Activated CD4-positive, alpha-beta T cell treated with anti-CD3 and anti-CD28 coated beads, Interleukin-2, Interleukin-4, amounts not matched to agents 100 ng/mL and 50 ng/mL, durations not matched to agents 16 hours and 8 hours (primary cell): Measurements from ENCODE around the gene DCAF6.
"Not testable (repeated sequence)": the region's sequence is repeated elsewhere in the genome, so short reads cannot be mapped to it uniquely, and the experiment has no call there.

Source experiments
- DNase-seq: peaks from one replicate; pipeline ENCODE4 v3.0.0-alpha.2; 2020; ENCODE audit warnings: low spot score

Gene DCAF6

DNA sequence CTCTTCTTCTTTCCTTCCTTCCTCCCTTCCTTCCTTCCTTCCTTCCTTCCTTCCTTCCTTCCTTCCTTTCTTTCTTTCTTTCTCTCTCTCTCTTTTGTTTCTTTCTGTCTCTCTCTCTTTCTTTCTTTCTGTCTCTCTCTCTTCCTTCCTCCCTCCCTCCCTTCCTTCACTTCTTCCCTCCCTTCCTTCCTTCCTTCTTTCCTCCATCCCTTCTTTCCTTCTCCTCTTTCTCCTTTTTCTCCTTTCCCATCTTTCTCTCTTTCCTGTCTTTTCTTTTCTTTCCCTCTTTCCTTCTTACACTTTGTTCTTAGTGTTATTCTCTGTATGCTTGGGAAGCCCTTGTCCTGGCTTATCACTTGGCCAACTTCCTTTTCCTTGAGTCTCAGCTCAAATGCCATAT, 72.8 kb downstream of the DCAF6 start:
- DNase-seq, result no peak

DNA sequence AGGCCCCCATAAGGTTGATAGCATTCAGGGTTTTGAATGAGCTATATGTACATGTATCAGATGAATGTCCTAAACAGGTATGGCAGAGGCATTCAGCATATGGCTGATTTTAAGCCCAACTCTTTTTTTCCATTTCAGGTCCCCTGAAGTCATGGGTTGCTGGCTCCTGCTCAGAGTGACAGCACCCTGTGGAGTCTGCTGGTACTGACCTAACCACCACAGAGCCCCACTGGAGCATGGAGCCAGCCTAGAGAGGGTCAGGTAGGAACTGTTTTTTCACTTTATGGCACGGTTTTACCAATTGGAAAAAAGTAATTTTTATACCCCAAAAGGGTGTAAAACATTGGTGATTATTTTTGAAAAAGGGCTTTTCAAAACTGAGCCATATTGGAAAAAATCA, 82.9 kb downstream of the DCAF6 start:
- DNase-seq, result no peak

DNA sequence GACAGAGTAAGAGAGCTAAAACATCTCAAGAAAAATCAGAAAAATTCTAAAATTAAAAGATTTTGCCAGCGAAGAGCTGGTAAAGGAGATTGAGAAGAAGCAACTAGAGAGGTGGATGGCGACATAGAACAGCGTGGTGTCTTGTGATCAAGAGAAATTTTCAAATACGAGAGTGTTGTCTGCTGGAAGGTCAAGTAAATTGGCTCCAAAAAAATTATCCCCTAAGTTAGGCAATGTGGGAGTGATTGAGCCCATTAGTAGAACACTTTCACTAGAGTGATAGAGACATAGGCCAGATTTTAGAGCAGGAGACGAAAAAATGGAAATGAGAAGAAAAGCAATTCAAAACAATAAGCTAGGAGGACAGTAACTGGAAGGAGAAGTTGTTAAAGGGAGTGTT, 94.7 kb downstream of the DCAF6 start:
- no peak for DNase-seq

DNA sequence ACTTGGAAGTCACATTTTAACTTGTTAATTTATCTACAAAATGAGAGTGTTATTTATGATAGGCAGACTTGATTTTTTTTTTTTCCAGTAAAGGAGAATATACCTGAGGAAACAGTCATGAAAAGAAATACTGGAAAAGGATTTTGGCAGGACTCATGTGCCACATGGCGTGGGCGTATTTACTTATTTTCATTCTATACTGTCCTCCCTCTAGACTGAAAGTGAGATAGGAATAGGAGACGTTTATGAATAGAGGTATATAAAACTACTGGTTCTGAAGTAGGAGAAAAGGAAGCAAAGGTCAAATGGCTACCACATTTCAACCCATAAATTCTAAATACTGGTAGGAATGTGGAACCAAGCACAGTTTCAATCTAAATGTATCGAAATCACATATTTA, 95.1 kb downstream of the DCAF6 start:
- DNase-seq, result no peak

DNA sequence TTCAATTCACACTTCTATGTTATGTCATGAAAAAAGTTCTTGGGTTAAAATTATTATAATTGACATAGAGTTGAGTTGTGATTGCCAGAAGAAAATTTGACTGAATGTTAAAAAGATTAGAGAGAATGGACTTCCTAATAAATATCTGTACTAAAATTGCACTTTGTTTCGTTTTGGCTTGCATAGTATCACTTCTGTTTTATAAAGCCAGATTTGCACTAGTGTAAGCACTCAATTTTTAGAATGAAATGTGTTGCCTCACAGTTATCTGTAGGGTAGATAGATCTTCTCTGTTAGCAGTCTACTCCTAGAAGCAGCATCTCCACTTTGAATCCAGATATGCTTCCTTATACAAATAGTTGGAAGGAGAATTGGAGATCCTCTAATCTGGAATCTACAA, 95.5 kb downstream of the DCAF6 start:
- no peak for DNase-seq

DNA sequence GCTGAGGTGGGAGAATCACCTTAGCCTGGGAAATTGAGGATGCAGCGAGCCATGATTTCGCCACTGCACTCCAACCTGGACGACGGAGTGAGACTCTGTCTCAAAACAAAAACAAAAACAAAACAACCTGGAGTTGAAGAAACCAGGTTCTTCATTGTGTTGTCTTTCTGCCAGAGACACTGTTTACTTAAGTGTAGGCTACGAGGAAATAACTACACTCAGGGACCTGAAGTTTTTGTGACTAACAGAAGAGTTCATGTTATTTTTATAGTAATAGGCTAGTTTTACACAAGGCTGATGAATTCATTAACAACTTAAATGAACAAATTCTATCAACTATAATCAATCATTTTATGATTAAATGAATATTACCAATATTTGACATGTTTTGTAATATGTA, 98.9 kb downstream of the DCAF6 start:
- DNase-seq, result no peak

DNA sequence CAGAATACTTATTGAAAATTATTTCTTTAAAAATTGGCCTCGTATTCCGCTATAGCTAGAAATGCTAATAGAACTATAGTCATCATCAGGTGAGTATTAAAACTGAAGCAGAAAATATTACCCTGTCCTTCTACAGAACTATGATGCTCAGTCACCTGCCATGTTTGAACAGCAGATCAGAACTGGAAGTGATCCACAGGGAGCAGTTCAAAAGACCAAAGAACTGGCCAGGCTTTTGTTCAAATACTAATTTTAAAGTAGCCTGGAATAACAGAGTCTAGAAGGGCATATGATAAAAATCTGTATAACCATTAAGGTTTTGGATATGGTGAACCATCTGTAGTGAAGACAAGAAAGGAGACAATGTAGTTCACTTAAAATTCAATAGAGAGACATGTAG, 105.9 kb downstream of the DCAF6 start:
- DNase-seq, result no peak

DNA sequence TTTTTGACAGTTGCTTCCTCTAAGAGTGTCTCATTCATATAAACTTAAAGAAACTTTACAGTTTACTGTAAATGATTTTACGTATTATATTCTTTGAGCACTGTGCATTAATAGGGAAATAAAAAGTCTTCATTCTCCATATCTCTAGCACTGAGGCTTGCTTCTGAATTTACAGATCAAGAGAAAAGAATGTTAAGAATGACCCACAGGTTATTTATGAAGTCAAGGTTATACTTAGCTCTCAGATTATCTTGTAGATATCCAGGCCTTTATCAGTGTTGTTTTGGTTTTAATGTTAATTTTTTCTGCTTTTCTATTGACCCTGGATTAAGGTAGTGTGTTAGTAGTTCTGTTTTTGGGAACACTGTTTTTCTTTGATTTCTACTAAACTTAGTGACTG, 108.8 kb downstream of the DCAF6 start:
- DNase-seq, result no peak

DNA sequence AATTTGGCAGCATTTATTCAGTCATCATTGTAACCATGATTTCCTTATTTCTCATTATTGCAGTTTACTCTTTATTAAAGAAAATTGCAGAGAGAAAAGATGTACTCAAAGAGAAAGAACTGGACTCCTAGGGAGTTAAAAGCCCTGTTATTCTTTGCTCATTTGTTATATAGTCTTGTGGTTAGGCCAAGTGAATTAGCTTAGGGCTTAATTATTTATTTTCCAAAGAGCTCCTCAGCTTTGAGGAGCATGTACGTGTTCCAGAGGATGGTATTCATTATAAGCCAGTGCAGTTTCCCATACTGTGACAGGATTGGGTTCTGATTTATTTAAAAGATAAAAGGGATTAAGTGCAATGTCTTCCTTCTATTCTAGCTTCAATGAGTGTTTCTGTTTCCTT, 113.8 kb downstream of the DCAF6 start:
- no peak for DNase-seq

DNA sequence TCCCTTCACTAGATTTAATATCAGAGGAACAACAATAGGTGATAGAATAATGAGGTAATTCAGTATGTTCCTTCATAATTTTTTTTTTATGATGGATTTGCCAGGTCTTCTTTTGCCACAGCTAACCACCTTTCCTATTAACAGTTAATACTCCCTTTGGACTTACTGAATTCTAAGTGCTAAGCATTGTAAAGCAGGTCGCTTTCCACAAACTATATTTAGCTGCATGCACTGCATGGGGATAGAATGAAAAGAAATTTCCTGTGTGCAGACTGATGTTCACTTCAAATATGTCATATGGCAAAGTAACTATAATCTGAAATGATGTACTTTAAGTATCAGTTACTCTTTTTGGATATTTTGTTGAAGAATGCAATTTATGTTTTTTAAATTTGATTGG, 114.4 kb downstream of the DCAF6 start:
- DNase-seq, result no peak

DNA sequence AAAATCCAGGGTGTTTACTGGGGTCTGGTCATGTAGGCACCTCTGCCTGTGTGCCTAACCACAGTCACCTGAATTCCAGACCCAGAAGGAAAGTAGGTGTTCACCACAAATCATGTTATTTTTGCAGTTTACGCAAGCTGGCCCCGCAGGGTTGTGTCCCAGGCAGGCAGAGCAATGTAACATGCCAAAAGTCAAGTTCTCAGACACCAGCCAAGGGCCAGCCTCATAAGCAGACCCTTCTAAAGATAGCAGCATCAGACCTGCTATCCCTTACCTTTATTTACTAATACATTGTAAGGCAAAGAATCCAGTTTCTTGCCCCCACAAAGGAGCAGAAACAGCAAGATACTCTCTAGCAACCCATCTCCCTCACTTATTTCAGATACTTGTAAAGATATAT, 117.2 kb downstream of the DCAF6 start:
- DNase-seq, result no peak

DNA sequence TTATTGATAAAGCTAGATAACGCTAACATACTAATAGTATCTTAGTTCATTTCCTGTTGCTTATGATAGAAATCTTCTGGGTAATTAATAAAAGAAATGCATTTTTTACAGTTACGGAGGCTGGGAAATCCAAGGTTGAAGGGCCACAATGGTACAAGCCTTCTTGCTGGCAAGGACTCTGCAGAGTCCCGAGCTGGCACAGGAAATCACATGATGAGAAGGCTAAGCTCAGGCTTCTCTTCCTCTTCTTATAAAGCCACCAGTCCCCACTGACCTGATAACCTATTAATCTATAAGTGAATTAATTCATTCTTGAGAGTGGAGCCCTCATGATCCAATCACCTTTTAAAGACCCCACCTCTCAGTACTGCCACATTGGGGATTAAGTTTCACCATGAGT, 117.6 kb downstream of the DCAF6 start:
- no peak for DNase-seq

DNA sequence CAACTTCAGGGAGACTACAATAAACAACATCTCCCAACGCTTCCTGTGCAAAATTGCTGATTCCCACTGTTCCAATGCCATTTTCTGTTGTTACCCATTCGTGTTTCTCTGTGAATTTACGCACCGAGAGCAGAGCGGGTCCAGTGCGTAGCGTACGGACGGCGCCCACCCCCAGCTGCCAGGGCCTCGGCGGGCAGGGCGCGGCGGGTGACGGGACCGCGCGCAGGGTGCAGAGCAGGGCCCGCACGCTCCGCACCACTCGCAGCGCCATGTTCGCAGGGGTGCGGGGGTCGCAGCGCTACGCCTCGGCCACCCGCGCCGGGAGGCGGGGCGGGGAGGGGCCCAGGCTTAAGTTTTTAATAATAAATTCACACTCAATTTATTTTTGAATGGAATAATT, 119.7 kb downstream of the DCAF6 start:
- DNase-seq, result not testable (repeated sequence)

DNA sequence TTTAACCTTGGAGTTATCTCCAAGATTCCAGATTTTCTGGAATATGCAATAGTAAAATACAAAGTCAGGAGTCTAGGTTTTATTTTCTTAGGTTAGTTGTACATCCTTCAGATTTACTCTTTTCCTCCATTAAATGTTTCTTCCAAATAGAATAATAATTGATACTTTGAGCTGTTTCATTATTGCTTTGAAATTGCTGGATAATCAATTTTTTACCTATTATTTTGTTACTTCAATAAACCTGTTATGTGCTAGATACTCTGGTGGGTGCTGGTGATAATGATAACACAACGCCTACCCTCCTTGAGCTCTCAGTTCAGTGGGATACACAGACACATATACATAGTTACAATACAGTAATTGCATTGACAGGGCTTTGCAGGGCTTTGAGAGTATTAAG, 120.9 kb downstream of the DCAF6 start:
- DNase-seq, result no peak

DNA sequence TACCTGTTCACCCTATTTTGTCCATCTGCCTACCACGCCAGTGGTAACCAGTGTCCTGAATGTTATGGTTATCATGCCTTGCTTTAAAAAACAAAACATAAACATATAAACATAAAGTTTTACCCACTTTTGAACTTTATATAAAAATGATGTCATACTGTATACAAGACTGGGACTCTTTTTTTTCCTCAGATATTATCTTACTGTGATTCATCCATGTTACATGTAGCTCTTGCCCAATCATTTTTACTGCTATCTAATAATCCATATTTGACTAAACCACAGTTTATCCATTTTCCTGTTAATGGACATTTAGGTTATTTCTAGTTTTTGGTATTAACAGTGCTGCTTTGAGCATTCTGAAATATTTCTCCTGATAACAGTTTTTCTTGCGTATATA, 121.4 kb downstream of the DCAF6 start:
- DNase-seq, result no peak

DNA sequence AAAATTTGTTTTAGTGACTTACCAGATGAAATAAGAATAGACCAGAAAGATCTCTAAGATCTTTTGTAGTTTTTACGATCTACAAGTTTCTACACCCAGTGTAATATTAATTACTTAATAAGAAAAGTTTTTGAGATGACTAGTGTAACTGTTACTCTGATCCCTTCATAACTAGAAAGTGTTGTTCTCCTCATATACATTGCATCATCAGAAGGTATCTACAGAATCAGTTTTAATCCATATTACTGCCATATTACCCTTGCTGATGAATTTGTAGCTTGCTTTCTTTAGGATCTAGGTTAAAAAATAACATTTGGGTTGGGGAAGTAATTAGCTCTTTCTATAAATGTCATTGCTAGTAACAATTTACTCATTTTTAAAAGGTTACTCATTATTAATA, 127.7 kb downstream of the DCAF6 start:
- DNase-seq, result no peak

DNA sequence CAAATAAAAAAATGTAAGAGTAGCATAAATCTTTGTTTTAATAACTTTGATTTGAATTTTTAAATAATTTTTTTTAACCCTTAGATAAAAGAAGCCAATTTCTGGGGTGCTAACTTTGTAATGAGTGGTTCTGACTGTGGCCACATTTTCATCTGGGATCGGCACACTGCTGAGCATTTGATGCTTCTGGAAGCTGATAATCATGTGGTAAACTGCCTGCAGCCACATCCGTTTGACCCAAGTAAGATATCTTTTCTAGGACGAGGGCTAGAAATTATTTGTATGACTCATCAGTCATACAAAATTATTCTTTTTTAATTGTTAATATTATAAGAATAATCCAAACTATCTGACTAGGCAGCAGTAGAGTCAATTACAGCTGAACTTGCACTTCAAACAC, 129.0 kb downstream of the DCAF6 start:
- DNase-seq, result no peak

DNA sequence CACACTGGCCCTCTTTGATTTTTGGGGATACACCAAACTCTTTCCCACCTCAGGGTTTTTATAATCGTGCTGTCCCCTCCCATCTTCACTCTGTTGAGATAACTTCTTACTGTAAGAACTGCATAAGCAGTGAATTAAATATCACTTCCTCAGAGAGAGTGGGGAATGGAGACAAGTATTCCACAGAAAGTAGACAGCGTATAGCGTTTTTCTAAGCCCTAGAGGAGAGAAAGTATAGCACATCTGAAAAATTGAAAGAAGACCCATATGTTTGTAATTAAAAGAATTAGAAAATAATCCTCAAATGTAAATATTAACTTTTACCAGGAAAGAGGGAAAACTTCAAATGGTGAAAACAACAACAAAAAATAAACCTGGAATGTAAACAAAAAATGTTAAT, 132.9 kb downstream of the DCAF6 start:
- DNase-seq, result no peak

DNA sequence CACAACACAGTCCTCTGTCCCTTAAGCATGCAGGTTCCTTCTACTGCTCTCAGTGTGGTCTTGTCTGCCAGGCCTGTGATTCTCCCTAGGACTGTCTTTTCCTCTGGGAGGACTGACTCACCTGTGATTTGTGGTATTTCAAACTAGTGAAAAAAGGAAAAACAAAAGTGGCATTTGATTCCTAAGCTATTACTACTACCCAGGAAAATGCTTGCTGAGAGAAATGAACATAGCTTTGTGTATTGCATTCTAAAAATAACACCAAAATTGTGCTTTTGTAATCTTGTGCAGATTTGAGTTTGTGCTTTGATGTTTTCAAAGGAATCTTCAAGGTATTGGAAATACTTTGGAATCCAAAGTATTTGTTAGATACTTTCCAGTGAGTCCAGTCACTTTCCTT, 143.3 kb downstream of the DCAF6 start:
- no peak for DNase-seq

DNA sequence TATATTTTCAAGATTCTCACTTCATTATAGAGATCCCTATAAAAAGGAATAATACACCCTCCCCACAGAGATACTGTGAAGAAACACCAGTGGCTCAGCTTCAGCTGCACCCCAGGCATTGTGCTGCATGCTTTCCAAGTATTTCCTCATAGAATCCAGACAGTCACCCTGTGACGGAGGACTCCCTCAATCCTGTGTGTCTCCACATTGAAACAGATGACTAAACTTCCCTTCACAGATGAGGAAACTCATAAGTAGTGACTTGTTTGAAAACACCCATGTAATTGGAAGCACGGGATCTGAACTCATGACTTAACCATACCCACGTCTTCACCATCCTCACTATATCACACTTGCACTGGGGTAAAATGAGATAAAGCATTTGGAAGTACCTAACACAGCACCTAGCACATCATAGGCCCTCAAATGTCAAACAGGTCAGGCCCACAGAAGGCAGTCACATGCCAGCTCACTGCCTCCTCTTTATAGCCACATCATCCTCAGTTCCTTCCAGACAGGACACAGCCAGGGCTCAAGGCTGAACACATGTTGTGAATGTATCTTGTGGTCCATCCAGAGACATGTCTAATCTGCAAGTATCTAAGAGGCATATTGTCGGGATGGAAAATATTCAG, 145.0 kb downstream of the DCAF6 start:
- no peak for DNase-seq

DNA sequence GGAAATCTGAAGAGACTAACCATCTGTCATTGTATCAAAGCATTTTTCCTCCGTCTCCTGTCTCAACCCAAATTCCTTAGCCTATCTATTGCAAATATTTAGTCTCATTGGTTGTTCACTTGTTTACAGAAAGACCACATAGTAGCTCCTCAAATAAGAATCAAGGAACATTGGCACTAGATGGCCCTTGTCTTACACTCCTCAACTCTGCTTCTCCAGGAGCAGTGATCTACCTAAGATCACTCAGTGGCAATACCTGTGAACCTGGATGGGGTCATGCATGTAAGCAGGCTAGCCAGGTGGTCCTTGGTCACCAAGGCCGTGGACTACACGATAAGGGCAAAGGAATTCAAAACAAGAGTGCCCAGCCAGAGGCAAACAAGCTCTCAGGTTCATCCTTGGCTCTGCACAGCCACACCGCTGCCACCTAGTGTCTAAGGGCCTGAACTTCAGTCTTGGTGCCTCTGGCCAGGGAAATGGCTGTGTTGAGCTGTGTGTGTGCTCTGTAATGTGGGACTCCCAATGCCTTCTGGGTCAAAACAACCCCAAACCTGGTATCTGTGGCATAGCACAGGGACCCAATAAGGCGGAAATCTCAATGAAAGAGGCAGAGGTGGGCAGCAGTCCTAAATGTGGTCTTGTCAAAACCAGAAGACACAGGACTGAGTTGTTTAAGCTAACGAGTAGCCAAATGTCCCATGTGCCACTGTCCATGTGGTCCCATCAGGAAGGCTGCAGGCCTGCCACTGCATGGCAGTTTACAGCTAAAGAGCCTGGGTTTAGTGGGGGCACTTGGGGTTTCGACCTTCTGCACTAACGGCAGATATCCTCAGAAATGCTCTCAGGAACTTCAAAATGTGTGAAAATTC, 145.8 kb downstream of the DCAF6 start:
- peak; percentile 73 for DNase-seq

DNA sequence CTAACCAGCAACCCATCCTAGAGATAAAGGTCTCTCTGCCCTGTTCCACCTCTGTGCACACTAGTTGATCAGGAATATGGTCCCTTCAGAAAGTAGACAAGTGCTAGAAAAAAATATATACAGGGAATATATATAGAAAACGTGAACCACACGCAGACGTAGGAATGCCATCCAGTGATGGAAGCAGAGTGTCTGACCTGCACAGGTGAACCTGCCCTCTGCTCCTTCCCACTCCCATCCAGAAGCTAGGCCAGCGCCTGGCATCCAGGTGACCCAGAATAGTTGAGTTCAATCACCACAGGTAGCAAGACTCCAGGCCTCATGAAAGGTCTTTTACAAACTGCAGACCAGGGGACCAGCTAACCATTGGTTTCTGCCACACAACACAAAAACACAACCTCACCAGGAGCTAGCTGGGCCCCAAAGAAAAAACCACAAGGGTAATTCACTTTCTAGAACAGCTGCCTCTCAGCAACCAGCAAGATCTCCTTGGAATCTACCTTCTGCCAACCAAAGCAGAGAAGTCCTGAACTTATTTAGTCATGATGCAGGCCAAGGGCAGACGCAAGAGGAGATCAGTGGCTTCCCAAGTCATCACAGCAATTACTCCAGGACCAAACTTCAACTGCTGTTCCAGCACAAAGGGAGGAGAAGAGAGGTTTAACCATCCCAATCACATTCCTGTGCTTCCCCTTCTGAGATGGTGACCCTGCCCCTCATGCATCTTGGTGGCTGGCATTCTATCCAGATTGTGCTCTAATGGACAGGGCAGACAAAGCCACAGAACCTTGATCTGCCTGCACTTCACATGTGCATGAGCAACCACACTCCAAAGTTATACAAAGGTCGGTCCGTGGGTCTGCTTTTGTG, 147.2 kb downstream of the DCAF6 start:
- DNase-seq, result no peak
